Smooth muscle cell (in vitro differentiated cells): Measurements from ENCODE around the gene ITGB7. TPM values are rescaled to one million over a fixed set of nuclear protein-coding genes. Genes with fewer than 3 reads are reported as not detected.

ENCODE experiments used
- DNase-seq: peaks from one replicate; lab custom pipeline; 2025; ENCODE audit not compliant: unreplicated experiment; lab: John Stamatoyannopoulos, UW
- H2AFZ ChIP-seq: fragments of 200-600 bp; sonication (generic); 2 replicates; pipeline ENCODE4 v1.6.0; 2016; ENCODE audit warnings: antibody characterized with exemption, low read depth, mild to moderate bottlenecking
- H3F3A ChIP-seq: fragments of 200-600 bp; sonication (generic); 2 replicates; pipeline ENCODE4 v1.6.0; 2017; ENCODE audit warnings: antibody characterized with exemption, low read depth
- H3K27ac ChIP-seq: fragments of 200-600 bp; sonication (generic); 2 replicates; pipeline ENCODE4 v1.5.1; 2016; ENCODE audit warnings: low read depth, mild to moderate bottlenecking
- H3K27me3 ChIP-seq: fragments of 200-600 bp; sonication (generic); 2 replicates; pipeline ENCODE4 v1.6.1; 2016; ENCODE audit warnings: low read depth, mild to moderate bottlenecking
- H3K36me3 ChIP-seq: fragments of 200-600 bp; sonication (generic); 2 replicates; pipeline ENCODE4 v1.5.1; 2016; ENCODE audit warnings: low read depth
- H3K4me1 ChIP-seq: fragments of 200-600 bp; sonication (generic); 2 replicates; pipeline ENCODE4 v1.5.1; 2016; ENCODE audit warnings: low read depth
- H3K4me2 ChIP-seq: fragments of 200-600 bp; sonication (generic); 2 replicates; pipeline ENCODE4 v1.6.0; 2016; ENCODE audit warnings: mild to moderate bottlenecking
- H3K4me3 ChIP-seq: fragments of 200-600 bp; sonication (generic); 2 replicates; pipeline ENCODE4 v1.5.1; 2016; ENCODE audit warnings: mild to moderate bottlenecking
- H3K79me2 ChIP-seq: fragments of 200-600 bp; sonication (generic); 2 replicates; pipeline ENCODE4 v1.6.0; 2016; ENCODE audit warnings: low read depth, mild to moderate bottlenecking
- H3K9ac ChIP-seq: fragments of 200-600 bp; sonication (generic); 2 replicates; pipeline ENCODE4 v1.6.0; 2016; ENCODE audit warnings: low read depth
- H3K9me3 ChIP-seq: fragments of 200-600 bp; sonication (generic); replicated peaks from 2 replicates; pipeline ENCODE4 v1.5.1; 2016; ENCODE audit warnings: low read depth
- H4K20me1 ChIP-seq: fragments of 200-600 bp; sonication (generic); 2 replicates; pipeline ENCODE4 v1.6.0; 2016; ENCODE audit warnings: low read depth
- WGBS: methylation state at CpG from one replicate; pipeline ENCODE4 v1.1.7; 2016; ENCODE audit warnings: low lambda C conversion rate; 5-methylcytosine and 5-hydroxymethylcytosine counted together
- polyA plus RNA-seq: library from polyadenylated mRNA; unstranded; fragments of >200 nt; fragmentation: Nextera tagmentation; extraction: Ambion mirVana; gene quantifications from 2 replicates; pipeline ENCODE4 v1.2.1, GENCODE V29; 2016
- total RNA-seq: library from RNA; depleted of rRNA; stranded (reverse); fragments of >200 nt; gene quantifications from 2 replicates; pipeline ENCODE4 v1.2.3, GENCODE V29; 2014
- TF ChIP-seq, protein P1 (sequence below): fragments of 200-600 bp; sonication (generic); IDR thresholded peaks from 2 replicates; pipeline ENCODE4 v1.5.1; 2017; ENCODE audit warnings: borderline replicate concordance, mild to moderate bottlenecking, antibody characterized with exemption; ENCODE audit not compliant: insufficient read depth, poor library complexity, severe bottlenecking

ITGB7 gene
- total and polyA plus RNA-seq, 2 experiments from 2014 or later: 5.8 TPM; not detected in 1

GRCh38 chr12:53193040-53193439 lies 14.0 kb downstream of the ITGB7 start:
- H3F3A ChIP-seq: no peaks in the 10 kb centered on the region
- peaks cover 3% of the 10 kb centered on the region for H4K20me1 ChIP-seq
- no peaks in the 10 kb centered on the region for H3K79me2 ChIP-seq
- no peak overlapping the region for H3K4me2 ChIP-seq
- no peak overlapping the region for H3K4me3 ChIP-seq
- no peak overlapping the region for H2AFZ ChIP-seq
- H3K9me3 ChIP-seq: no peaks in the 10 kb centered on the region
- 92% methylated on average over 9 of the region's 9 CpGs for WGBS
- H3K4me1 ChIP-seq: no peaks in the 10 kb centered on the region
- DNase-seq: no peak
- H3K27ac ChIP-seq: no peak overlapping the region
- H3K27me3 ChIP-seq: peaks cover 7% of the 10 kb centered on the region
- no peak overlapping the region for H3K9ac ChIP-seq
- no peaks in the 10 kb centered on the region for H3K36me3 ChIP-seq
- TF ChIP-seq, protein P1, sequence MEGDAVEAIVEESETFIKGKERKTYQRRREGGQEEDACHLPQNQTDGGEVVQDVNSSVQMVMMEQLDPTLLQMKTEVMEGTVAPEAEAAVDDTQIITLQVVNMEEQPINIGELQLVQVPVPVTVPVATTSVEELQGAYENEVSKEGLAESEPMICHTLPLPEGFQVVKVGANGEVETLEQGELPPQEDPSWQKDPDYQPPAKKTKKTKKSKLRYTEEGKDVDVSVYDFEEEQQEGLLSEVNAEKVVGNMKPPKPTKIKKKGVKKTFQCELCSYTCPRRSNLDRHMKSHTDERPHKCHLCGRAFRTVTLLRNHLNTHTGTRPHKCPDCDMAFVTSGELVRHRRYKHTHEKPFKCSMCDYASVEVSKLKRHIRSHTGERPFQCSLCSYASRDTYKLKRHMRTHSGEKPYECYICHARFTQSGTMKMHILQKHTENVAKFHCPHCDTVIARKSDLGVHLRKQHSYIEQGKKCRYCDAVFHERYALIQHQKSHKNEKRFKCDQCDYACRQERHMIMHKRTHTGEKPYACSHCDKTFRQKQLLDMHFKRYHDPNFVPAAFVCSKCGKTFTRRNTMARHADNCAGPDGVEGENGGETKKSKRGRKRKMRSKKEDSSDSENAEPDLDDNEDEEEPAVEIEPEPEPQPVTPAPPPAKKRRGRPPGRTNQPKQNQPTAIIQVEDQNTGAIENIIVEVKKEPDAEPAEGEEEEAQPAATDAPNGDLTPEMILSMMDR: no peak

DNA sequence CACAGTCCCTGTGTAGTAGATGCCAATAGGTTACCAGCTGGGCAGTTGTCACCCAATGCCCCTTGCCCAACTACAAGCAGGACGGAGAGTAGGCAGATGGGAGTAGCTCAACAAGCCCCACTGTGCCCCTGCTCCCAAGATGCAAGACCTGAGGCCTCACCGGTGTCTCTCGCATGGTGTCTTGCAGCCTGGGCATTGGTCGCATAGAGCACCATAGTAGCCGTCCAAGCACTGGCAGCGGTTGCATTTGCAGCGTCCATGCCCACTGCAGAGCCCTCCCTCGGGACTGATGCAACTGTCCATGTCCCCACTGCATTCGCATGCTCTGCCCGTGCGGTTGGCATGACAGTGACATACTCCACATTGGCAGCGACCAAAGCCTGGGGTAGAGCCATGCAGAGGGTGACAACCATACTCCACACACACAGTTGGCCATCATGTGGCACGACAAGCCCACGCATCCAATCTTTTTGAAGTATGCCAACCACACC lies 14.5 kb downstream of the ITGB7 start:
- Histone ChIP-seq H3K9me3 (no peaks in the 10 kb centered on the region), H4K20me1 (peaks cover 3% of the 10 kb centered on the region), H3K9ac (no peak overlapping the region), H3K27me3 (peaks cover 5% of the 10 kb centered on the region), H3K36me3 (no peaks in the 10 kb centered on the region), H2AFZ (no peak overlapping the region), H3K4me2 (no peak overlapping the region), H3K27ac (no peak overlapping the region), H3K4me1 (no peaks in the 10 kb centered on the region), H3K79me2 (no peaks in the 10 kb centered on the region), H3F3A (no peaks in the 10 kb centered on the region), H3K4me3 (no peak overlapping the region)
- no peak for DNase-seq
- TF ChIP-seq, protein P1: no peak
- WGBS: 97% methylated on average over 14 of the region's 14 CpGs

DNA sequence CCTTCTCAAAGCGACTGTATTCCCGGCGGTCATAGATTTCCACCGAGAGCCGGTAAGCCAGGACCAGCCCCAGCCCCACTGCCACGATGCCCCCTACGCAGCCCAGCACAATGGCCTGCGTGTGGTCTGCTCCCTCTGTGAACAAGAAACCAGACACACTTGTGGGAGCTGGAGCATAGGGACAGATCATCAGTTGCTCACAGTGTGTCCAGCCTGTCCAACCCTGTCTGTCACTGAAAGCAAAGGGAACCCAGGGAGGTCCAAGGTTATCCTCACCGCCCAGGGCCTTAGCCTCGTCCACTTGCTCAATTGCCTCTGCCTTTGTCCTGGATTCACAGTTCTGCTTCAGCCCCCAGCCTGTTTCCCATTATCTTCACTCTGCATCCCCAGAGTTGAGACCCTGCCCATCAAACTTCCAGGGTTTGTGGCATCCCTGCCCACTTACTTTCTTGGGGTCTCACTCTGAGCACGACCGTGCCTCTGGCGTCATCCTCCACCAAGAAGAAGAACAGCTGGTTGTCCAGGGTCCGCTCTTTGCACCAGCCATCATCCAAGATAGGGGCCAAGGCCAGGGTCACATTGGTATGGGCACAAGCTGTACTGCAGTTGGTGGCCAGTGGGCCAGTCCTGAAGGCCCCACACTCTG lies 15.0 kb downstream of the ITGB7 start:
- H3K79me2 ChIP-seq: no peaks in the 10 kb centered on the region
- no peak for DNase-seq
- H3K9me3 ChIP-seq: no peaks in the 10 kb centered on the region
- TF ChIP-seq, protein P1: no peak
- no peaks in the 10 kb centered on the region for H3K36me3 ChIP-seq
- no peak overlapping the region for H3K27ac ChIP-seq
- H3K27me3 ChIP-seq: peaks cover 5% of the 10 kb centered on the region
- no peak overlapping the region for H3K9ac ChIP-seq
- H2AFZ ChIP-seq: no peak overlapping the region
- 99% methylated on average over 14 of the region's 14 CpGs for WGBS
- no peaks in the 10 kb centered on the region for H3K4me1 ChIP-seq
- no peak overlapping the region for H3K4me2 ChIP-seq
- no peaks in the 10 kb centered on the region for H3F3A ChIP-seq
- H4K20me1 ChIP-seq: peaks cover 3% of the 10 kb centered on the region
- H3K4me3 ChIP-seq: no peak overlapping the region
